HEK293 (cell line): ENCODE measurements around the gene KLRC3.
"Not testable (repeated sequence)": the region's sequence is repeated elsewhere in the genome, so short reads cannot be mapped to it uniquely, and the experiment has no call there.

Experiments used
- KLF1 ChIP-seq: fragments of 450-650 bp; formaldehyde crosslinking; IDR thresholded peaks from 2 replicates; pipeline ENCODE4 v1.5.1; 2016; ENCODE audit warnings: missing biosample characterization, missing genetic modification characterization
- SCRT2 ChIP-seq: fragments of 450-650 bp; formaldehyde crosslinking; IDR thresholded peaks from 2 replicates; pipeline ENCODE4 v1.5.1; 2016; ENCODE audit warnings: missing biosample characterization, missing genetic modification characterization
- SP2 ChIP-seq: fragments of 450-650 bp; formaldehyde crosslinking; IDR thresholded peaks from 2 replicates; pipeline ENCODE4 v1.5.1; 2016; ENCODE audit warnings: missing biosample characterization, missing genetic modification characterization
- ZNF561 ChIP-seq: fragments of 450-650 bp; IDR thresholded peaks from 2 replicates; pipeline ENCODE4 v1.5.1; 2018; ENCODE audit warnings: missing biosample characterization, missing genetic modification characterization, borderline replicate concordance
- TF ChIP-seq, protein P1 (sequence below): fragments of 450-650 bp; formaldehyde crosslinking; IDR thresholded peaks from 2 replicates; pipeline ENCODE4 v1.5.1; 2016; ENCODE audit warnings: missing biosample characterization, missing genetic modification characterization
- TF ChIP-seq, protein P2 (sequence below): fragments of 450-650 bp; IDR thresholded peaks from 2 replicates; pipeline ENCODE4 v1.5.1; 2018; ENCODE audit warnings: missing biosample characterization, missing genetic modification characterization

DNA sequence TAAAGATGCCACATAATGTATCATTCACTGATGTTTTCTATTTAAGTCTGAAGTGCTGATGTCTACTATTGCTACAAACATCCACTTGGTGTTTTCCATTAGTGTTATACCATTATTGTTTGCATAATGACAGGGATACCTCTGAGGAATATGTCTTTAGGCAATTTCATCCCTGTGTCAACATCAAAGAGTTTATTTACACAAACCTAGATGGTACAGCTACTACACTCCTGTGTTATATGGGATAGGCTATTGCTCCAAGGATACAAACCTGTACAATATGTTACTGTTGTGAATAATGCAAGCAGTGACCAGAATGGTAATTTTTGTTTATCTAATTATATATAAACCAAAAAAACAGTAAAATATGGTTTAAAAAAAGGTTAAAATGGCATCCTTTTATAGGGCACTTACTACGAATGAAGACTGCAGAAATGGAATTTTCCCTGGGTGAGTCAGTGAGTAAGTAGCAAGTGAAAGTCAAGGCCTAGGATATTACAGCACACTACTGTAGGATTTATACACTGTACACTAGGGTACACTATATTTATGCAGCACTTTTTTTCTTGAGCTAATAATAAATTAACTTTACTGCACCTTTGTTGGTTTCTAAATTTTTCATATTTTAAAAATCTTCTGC is 4.0 kb upstream of the KLRC3 start:
- not testable (repeated sequence) for TF ChIP-seq KLF1; SCRT2 (tag by site-specific recombination); ZNF561 (tag by site-specific recombination); SP2 (tag by site-specific recombination)
- TF ChIP-seq, protein P1, sequence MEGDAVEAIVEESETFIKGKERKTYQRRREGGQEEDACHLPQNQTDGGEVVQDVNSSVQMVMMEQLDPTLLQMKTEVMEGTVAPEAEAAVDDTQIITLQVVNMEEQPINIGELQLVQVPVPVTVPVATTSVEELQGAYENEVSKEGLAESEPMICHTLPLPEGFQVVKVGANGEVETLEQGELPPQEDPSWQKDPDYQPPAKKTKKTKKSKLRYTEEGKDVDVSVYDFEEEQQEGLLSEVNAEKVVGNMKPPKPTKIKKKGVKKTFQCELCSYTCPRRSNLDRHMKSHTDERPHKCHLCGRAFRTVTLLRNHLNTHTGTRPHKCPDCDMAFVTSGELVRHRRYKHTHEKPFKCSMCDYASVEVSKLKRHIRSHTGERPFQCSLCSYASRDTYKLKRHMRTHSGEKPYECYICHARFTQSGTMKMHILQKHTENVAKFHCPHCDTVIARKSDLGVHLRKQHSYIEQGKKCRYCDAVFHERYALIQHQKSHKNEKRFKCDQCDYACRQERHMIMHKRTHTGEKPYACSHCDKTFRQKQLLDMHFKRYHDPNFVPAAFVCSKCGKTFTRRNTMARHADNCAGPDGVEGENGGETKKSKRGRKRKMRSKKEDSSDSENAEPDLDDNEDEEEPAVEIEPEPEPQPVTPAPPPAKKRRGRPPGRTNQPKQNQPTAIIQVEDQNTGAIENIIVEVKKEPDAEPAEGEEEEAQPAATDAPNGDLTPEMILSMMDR (tag by site-specific recombination) = not testable (repeated sequence)
- TF ChIP-seq, protein P2, sequence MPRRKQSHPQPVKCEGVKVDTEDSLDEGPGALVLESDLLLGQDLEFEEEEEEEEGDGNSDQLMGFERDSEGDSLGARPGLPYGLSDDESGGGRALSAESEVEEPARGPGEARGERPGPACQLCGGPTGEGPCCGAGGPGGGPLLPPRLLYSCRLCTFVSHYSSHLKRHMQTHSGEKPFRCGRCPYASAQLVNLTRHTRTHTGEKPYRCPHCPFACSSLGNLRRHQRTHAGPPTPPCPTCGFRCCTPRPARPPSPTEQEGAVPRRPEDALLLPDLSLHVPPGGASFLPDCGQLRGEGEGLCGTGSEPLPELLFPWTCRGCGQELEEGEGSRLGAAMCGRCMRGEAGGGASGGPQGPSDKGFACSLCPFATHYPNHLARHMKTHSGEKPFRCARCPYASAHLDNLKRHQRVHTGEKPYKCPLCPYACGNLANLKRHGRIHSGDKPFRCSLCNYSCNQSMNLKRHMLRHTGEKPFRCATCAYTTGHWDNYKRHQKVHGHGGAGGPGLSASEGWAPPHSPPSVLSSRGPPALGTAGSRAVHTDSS = not testable (repeated sequence)
